Mammary epithelial cell (primary cell): ENCODE data around the gene ZNG1A.

Source experiments
- EZH2 ChIP-seq: IDR thresholded peaks from 2 replicates; pipeline ENCODE4 v1.6.1; 2012; ENCODE audit warnings: low read length, inconsistent platforms, borderline replicate concordance
- TF ChIP-seq, protein P1 (sequence below), 2 donors: IDR thresholded peaks in 1 of 2; conservative IDR thresholded peaks in 1 of 2; 2 replicates each; pipeline ENCODE4 v1.5.1; 2011 to 2012; ENCODE audit warnings: inconsistent platforms in 2 of 2, low read length in 2 of 2, mild to moderate bottlenecking in 2 of 2, control low read depth in 1 of 2, low read depth in 1 of 2; ENCODE audit not compliant: insufficient read depth in 1 of 2; ENCODE audit errors: extremely low read depth in 1 of 2

DNA sequence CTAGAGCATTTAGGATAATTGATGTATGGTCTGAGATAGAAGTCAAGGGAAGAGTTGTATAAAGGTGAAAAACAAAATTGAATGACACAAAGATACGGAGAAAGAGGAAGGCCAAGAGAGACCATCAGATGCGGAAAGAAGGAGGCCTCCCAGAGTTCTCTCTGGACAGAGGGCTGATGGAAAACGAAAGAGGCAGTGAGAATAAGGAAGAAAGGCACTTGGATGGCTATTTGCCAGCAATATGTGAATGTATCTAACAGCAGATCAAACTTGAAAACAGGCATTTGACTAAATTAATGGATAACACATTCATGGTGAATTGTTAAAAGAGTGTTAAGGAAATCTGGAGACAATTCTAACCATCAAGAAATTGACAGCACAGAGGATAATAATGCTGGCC is 33.4 kb upstream of the ZNG1A start:
- TF ChIP-seq, protein P1, sequence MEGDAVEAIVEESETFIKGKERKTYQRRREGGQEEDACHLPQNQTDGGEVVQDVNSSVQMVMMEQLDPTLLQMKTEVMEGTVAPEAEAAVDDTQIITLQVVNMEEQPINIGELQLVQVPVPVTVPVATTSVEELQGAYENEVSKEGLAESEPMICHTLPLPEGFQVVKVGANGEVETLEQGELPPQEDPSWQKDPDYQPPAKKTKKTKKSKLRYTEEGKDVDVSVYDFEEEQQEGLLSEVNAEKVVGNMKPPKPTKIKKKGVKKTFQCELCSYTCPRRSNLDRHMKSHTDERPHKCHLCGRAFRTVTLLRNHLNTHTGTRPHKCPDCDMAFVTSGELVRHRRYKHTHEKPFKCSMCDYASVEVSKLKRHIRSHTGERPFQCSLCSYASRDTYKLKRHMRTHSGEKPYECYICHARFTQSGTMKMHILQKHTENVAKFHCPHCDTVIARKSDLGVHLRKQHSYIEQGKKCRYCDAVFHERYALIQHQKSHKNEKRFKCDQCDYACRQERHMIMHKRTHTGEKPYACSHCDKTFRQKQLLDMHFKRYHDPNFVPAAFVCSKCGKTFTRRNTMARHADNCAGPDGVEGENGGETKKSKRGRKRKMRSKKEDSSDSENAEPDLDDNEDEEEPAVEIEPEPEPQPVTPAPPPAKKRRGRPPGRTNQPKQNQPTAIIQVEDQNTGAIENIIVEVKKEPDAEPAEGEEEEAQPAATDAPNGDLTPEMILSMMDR (conservative IDR thresholded peaks at IDR 0.05 in 1 of 2, IDR thresholded peaks at IDR 0.05 in 1 of 2; ENCODE audit: extremely low read depth in 1 of 2, insufficient read depth in 1 of 2, low read depth in 1 of 2, low read length in 2 of 2) = no peak
- no peak for TF ChIP-seq EZH2
